Right atrium auricular region (tissue), 2 donors: ENCODE results near the gene AKT2. TPM values are rescaled to one million over a fixed set of nuclear protein-coding genes. Genes with fewer than 3 reads are reported as not detected.

Experiments
- DNase-seq: peaks from one replicate; pipeline ENCODE4 v3.0.0-alpha.2; 2019; ENCODE audit warnings: low spot score
- H3K27ac ChIP-seq, 2 donors: fragments of 200-600 bp; sonication (generic); 1 replicate in 1 of 2; 2 replicates in 1 of 2; pipeline ENCODE4 v1.5.1; 2016 to 2019
- H3K27me3 ChIP-seq, 2 donors: fragments of 200-600 bp; sonication (generic); one replicate each; pipeline versions ENCODE4 v1.5.1 to v1.6.0; 2017 to 2019
- H3K36me3 ChIP-seq: fragments of 200-600 bp; sonication (generic); one replicate; pipeline ENCODE4 v1.5.1; 2016
- H3K4me1 ChIP-seq, 2 donors: fragments of 200-600 bp; sonication (generic); one replicate each; pipeline versions ENCODE4 v1.5.1 to v1.6.0; 2017 to 2019
- H3K4me3 ChIP-seq, 2 donors: fragments of 200-600 bp; sonication (generic); 1 replicate in 1 of 2; 2 replicates in 1 of 2; pipeline ENCODE4 v1.5.1; 2017 to 2019; ENCODE audit warnings: mild to moderate bottlenecking in 1 of 2, moderate library complexity in 1 of 2
- H3K9me3 ChIP-seq, 2 donors: fragments of 200-600 bp; sonication (generic); one replicate each; pipeline ENCODE4 v1.5.1; 2019
- total RNA-seq, 2 donors: library from RNA; depleted of rRNA; stranded (reverse); fragments of >200 nt; gene quantifications; one replicate each; pipeline ENCODE4 v1.1.0, GENCODE V29; 2016
- TF ChIP-seq, protein P1 (sequence below), 2 donors: fragments of 200-600 bp; sonication (generic); IDR thresholded peaks; one replicate each; pipeline ENCODE4 v1.5.1; 2019; ENCODE audit warnings: antibody characterized with exemption in 2 of 2

The AKT2 gene
- total RNA-seq, 2 donors from 2014 or later, result 63.3 to 76.7 TPM

DNA sequence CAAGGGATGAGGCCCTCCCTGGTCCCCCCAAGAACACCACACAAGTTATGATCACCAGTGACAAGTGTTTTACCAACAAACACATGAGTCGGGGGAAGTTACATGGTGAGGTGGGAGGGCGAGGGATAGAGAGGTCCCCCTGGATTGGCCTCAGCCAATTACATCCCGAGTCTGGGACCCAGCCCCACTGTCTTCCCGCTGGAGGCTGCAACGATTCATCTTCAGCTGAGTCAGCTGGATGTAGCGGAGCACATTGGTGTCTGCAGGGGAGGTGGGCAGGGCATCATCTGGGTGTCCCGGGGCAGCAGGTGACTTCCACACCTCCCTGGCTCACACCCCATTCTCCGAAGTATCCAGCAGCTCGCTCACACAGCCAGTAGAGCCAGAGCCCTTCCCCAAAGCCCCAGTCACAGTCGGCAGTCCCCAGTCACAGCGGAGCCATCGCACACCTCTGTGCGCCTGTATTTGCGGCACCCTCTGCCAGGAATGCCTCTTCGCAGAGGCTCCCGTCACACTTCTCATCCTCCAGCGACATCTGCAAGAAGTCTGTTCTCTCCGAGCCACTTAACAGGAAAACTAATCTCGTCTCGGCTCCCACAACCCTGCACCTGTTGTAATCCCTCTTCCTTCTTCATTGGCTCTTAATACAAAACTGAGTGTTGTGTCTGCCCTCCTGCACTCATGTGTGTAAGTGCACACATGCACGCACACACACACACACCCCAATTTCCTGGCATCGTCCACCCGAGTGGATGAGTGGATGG is 69.0 kb downstream of the AKT2 start:
- H3K27ac ChIP-seq, result no peak overlapping the region
- DNase-seq, result no peak
- H3K9me3 ChIP-seq, result no peaks in the 10 kb centered on the region
- TF ChIP-seq, protein P1, sequence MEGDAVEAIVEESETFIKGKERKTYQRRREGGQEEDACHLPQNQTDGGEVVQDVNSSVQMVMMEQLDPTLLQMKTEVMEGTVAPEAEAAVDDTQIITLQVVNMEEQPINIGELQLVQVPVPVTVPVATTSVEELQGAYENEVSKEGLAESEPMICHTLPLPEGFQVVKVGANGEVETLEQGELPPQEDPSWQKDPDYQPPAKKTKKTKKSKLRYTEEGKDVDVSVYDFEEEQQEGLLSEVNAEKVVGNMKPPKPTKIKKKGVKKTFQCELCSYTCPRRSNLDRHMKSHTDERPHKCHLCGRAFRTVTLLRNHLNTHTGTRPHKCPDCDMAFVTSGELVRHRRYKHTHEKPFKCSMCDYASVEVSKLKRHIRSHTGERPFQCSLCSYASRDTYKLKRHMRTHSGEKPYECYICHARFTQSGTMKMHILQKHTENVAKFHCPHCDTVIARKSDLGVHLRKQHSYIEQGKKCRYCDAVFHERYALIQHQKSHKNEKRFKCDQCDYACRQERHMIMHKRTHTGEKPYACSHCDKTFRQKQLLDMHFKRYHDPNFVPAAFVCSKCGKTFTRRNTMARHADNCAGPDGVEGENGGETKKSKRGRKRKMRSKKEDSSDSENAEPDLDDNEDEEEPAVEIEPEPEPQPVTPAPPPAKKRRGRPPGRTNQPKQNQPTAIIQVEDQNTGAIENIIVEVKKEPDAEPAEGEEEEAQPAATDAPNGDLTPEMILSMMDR (IDR thresholded peaks at IDR 0.05), result no peak
- H3K36me3 ChIP-seq, result peaks cover 10% of the 10 kb centered on the region
- no peak overlapping the region for H3K4me3 ChIP-seq
- H3K4me1 ChIP-seq, result peaks cover 0 to 18% of the 10 kb centered on the region in 2 donors
- peaks cover 12 to 22% of the 10 kb centered on the region in 2 donors for H3K27me3 ChIP-seq

DNA sequence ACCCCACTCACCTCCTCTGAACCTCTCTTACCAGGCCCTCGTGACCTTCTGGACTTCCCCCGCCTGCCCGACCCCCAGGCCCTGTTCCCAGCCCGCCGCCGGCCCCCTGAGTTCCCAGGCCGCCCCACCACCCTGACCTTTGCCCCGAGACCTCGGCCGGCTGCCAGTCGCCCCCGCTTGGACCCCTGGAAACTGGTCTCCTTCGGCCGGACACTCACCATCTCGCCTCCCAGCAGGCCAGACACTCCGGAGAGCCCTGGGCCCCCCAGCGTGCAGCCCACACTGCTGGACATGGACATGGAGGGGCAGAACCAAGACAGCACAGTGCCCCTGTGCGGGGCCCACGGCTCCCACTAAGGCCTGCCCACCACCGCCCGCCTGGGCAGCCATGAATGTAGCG is 70.2 kb downstream of the AKT2 start:
- Histone ChIP-seq H3K36me3 (peaks cover 16% of the 10 kb centered on the region), H3K4me3 (no peak overlapping the region), H3K9me3 (no peaks in the 10 kb centered on the region), H3K27me3 (peaks cover 12 to 22% of the 10 kb centered on the region in 2 donors), H3K4me1 (peaks cover 0 to 18% of the 10 kb centered on the region in 2 donors), H3K27ac (no peak overlapping the region)
- TF ChIP-seq, protein P1 (IDR thresholded peaks at IDR 0.05), result no peak
- DNase-seq, result no peak

DNA sequence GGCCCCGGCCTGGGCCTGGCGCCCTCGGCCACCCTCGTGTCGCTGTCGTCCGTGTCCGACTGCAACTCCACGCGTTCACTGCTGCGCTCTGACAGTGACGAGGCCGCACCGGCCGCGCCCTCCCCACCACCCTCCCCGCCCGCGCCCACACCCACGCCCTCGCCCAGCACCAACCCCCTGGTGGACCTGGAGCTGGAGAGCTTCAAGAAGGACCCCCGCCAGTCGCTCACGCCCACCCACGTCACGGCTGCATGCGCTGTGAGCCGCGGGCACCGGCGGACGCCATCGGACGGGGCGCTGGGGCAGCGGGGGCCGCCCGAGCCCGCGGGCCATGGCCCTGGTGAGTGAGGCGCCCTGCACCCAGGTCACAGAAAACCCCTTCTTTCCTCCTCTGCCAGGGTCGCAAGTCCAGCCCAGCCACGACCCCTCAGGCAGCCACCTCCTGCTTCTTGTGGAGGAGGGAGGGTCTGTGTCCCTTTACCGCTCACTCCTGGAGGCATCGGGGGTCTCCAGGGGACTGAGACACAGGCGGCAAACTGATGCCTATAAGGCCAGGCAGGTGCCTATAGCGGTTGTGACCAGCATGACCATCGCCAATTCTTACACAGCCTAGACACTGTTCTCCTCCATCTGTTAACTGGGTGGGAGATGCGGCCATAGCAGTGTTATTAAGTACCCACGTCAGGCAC is 71.1 kb downstream of the AKT2 start:
- no peaks in the 10 kb centered on the region for H3K9me3 ChIP-seq

DNA sequence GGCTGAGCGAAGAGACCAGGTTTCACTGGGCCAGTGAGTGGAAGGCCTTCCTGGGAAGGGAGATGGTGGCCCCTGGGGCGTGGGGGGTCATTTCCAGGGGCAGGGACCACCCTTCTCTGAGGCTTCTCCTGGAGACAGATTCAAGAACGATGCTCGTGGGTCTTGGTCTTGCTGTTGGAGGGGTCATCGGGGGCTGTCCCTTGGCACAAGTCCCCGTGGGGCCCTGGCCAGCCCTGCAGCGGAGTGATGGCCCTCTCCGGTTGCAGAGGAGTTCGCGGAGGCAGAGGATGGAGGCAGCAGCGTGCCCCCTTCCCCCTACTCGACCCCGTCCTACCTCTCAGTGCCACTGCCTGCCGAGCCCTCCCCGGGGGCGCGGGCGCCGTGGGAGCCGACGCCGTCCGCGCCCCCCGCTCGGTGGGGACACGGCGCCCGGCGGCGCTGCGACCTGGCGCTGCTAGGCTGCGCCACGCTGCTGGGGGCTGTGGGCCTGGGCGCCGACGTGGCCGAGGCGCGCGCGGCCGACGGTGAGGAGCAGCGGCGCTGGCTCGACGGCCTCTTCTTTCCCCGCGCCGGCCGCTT is 71.8 kb downstream of the AKT2 start:
- Histone ChIP-seq H3K27me3 (peaks cover 10 to 18% of the 10 kb centered on the region in 2 donors), H3K4me1 (peaks cover 0 to 12% of the 10 kb centered on the region in 2 donors), H3K4me3 (no peak overlapping the region), H3K9me3 (no peaks in the 10 kb centered on the region), H3K27ac (no peak overlapping the region), H3K36me3 (peaks cover 27% of the 10 kb centered on the region)
- TF ChIP-seq, protein P1 (IDR thresholded peaks at IDR 0.05), result no peak
- no peak for DNase-seq

More for the DNA sequence above, 71.1 kb downstream of the AKT2 start:
- Histone ChIP-seq H3K4me1 (peaks cover 0 to 13% of the 10 kb centered on the region in 2 donors), H3K27ac (no peak overlapping the region), H3K27me3 (peaks cover 12 to 22% of the 10 kb centered on the region in 2 donors), H3K4me3 (no peak overlapping the region), H3K36me3 (peaks cover 25% of the 10 kb centered on the region)
- no peak for DNase-seq
- TF ChIP-seq, protein P1 (IDR thresholded peaks at IDR 0.05), result no peak

DNA sequence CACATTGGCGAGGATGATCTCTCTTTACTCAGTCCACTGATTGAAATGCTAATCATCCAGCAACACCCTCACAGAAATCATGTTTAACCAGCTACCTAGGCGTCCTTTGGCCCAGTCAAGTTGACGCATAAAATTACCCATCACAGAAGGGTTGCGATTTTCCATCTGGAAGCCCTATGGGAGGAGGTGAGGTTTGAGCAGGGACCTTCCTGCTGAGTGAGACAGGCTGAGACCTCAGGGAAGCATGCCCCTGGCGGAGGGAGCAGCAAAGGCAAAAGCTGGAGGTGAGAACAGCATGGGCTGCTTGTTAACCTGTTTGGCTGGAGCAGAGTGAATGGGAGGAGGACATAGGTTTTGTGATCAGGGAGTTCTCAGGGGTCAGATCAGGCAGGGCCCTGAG is 74.3 kb downstream of the AKT2 start:
- DNase-seq, result no peak
- H3K4me1 ChIP-seq, result no peaks in the 10 kb centered on the region
- no peak overlapping the region for H3K4me3 ChIP-seq
- no peaks in the 10 kb centered on the region for H3K27me3 ChIP-seq
- no peak overlapping the region for H3K27ac ChIP-seq
- H3K9me3 ChIP-seq, result no peaks in the 10 kb centered on the region
- TF ChIP-seq, protein P1 (IDR thresholded peaks at IDR 0.05), result no peak
- H3K36me3 ChIP-seq, result peaks cover 27% of the 10 kb centered on the region
